DOHH2 (cell line): ENCODE results near the gene SH3RF3.

ENCODE experiments used
- CTCF ChIP-seq: fragments of 200-600 bp; sonication (generic); IDR thresholded peaks from one replicate; pipeline ENCODE4 v1.5.1; 2014; ENCODE audit warnings: antibody characterized with exemption, mild to moderate bottlenecking, low read depth, low read length; ENCODE audit not compliant: poor library complexity, severe bottlenecking
- EZH2phosphoT487 ChIP-seq: fragments of 200-600 bp; sonication (generic); IDR thresholded peaks from 2 replicates; pipeline ENCODE4 v1.6.1; 2017; ENCODE audit warnings: borderline replicate concordance, mild to moderate bottlenecking, antibody characterized with exemption, low read length, moderate library complexity, mixed read lengths

GRCh38 chr2:109447251-109447661 lies 318.3 kb downstream of the SH3RF3 start:
- no peak for TF ChIP-seq CTCF
- no peak for TF ChIP-seq EZH2phosphoT487
